HepG2 (cell line): ENCODE measurements around the gene NDOR1. TPM values are rescaled to one million over a fixed set of nuclear protein-coding genes. Genes with fewer than 3 reads are reported as not detected.
A peak's percentile ranks its signal among the peaks of the same experiment; 100 is the strongest.

ENCODE experiments used
- CBX5 ChIP-seq: sonication (generic); formaldehyde crosslinking; IDR thresholded peaks from 2 replicates; pipeline ENCODE4 v1.4.0; 2020; ENCODE audit warnings: missing genetic modification reagents, borderline replicate concordance
- FOXA3 ChIP-seq: IDR thresholded peaks from 2 replicates; pipeline ENCODE4 v1.6.1; 2016; ENCODE audit warnings: missing genetic modification reagents, missing compliant biosample characterization
- MYC ChIP-seq: sonication (generic); formaldehyde crosslinking; IDR thresholded peaks from 2 replicates; pipeline ENCODE4 v1.9.0; 2021; ENCODE audit warnings: missing genetic modification reagents, borderline replicate concordance
- NFYB ChIP-seq: sonication (generic); formaldehyde crosslinking; IDR thresholded peaks from 2 replicates; pipeline ENCODE4 v1.4.0; 2020; ENCODE audit warnings: missing genetic modification reagents
- ONECUT2 ChIP-seq: sonication (generic); formaldehyde crosslinking; IDR thresholded peaks from 2 replicates; pipeline ENCODE4 v1.4.0; 2020; ENCODE audit warnings: missing genetic modification reagents
- PHF5A ChIP-seq: IDR thresholded peaks from one replicate; pipeline ENCODE4 v1.6.1; 2018; ENCODE audit warnings: low read depth, missing genetic modification reagents; ENCODE audit not compliant: unreplicated experiment
- PLSCR1 ChIP-seq: sonication (generic); formaldehyde crosslinking; IDR thresholded peaks from 2 replicates; pipeline ENCODE4 v1.5.0; 2020; ENCODE audit warnings: missing genetic modification reagents, mild to moderate bottlenecking, borderline replicate concordance
- SIX1 ChIP-seq: sonication (generic); formaldehyde crosslinking; IDR thresholded peaks from 2 replicates; pipeline ENCODE4 v1.4.0; 2020; ENCODE audit warnings: missing genetic modification reagents, borderline replicate concordance
- SOX13 ChIP-seq, 3 experiments: fragments of 450-650 bp in 1 of 3; sonication (generic) in 1 of 3; formaldehyde crosslinking in 1 of 3; IDR thresholded peaks in 2 of 3; conservative IDR thresholded peaks in 1 of 3; 2 replicates each; pipeline versions ENCODE4 v1.5.0 to v1.6.1; 2016 to 2020; ENCODE audit warnings: antibody characterized with exemption in 1 of 3, mild to moderate bottlenecking in 1 of 3, missing compliant biosample characterization in 1 of 3, missing genetic modification reagents in 1 of 3, moderate library complexity in 1 of 3
- SSRP1 ChIP-seq: IDR thresholded peaks from 2 replicates; pipeline ENCODE4 v1.6.1; 2016; ENCODE audit warnings: control low read depth
- SYNCRIP ChIP-seq: fragments of 200-400 bp; formaldehyde crosslinking; IDR thresholded peaks from 2 replicates; pipeline ENCODE4 v1.6.1; 2018; ENCODE audit warnings: mild to moderate bottlenecking, low read depth, low read length; ENCODE audit not compliant: insufficient read depth
- TBL1XR1 ChIP-seq: fragments of 150-350 bp; IDR thresholded peaks from 2 replicates; pipeline ENCODE4 v1.6.1; 2014; ENCODE audit warnings: borderline replicate concordance, low read length; ENCODE audit not compliant: partially characterized antibody
- THAP9 ChIP-seq: sonication (generic); formaldehyde crosslinking; IDR thresholded peaks from 2 replicates; pipeline ENCODE4; 2020; ENCODE audit warnings: missing genetic modification reagents, mild to moderate bottlenecking, borderline replicate concordance
- TRIM22 ChIP-seq: fragments of 450-650 bp; IDR thresholded peaks from 2 replicates; pipeline ENCODE4 v1.6.1; 2017
- ZBTB46 ChIP-seq: sonication (generic); formaldehyde crosslinking; IDR thresholded peaks from 2 replicates; pipeline ENCODE4 v1.4.0; 2020; ENCODE audit warnings: mild to moderate bottlenecking, missing genetic modification reagents, borderline replicate concordance
- ZMAT5 ChIP-seq: sonication (generic); formaldehyde crosslinking; IDR thresholded peaks from 2 replicates; pipeline ENCODE4 v1.5.0; 2020; ENCODE audit warnings: mild to moderate bottlenecking, low read depth, missing genetic modification reagents, borderline replicate concordance
- ZNF160 ChIP-seq: sonication (generic); formaldehyde crosslinking; IDR thresholded peaks from 2 replicates; pipeline ENCODE4 v1.8.0; 2022; ENCODE audit warnings: mild to moderate bottlenecking, inconsistent platforms, missing genetic modification reagents
- ZNF331 ChIP-seq: sonication (generic); formaldehyde crosslinking; IDR thresholded peaks from 2 replicates; pipeline ENCODE4 v1.4.0; 2020; ENCODE audit warnings: missing genetic modification reagents
- ZNF33B ChIP-seq: sonication (generic); formaldehyde crosslinking; IDR thresholded peaks from 2 replicates; pipeline ENCODE4 v1.5.1; 2020; ENCODE audit warnings: mild to moderate bottlenecking, missing genetic modification reagents
- ZNF839 ChIP-seq: sonication (generic); formaldehyde crosslinking; IDR thresholded peaks from 2 replicates; pipeline ENCODE4 v1.4.0; 2020; ENCODE audit warnings: missing genetic modification reagents, mild to moderate bottlenecking, borderline replicate concordance
- polyA plus RNA-seq, 8 experiments: library from polyadenylated mRNA; depleted of rRNA in 3 of 8; stranded (reverse) in 7 of 8; unstranded in 1 of 8; fragments of >200 nt; fragmentation: Illumina TruSeq in 4 of 8; extraction: Trizol in 4 of 8; gene quantifications; 2 replicates each; pipeline versions ENCODE4 v1.2.1 to v1.2.3, GENCODE V29; 2011 to 2016; ENCODE audit warnings: low read depth in 4 of 8, missing spikeins in 1 of 8, mixed read lengths in 1 of 8; ENCODE audit not compliant: insufficient read depth in 1 of 8
- total RNA-seq, 5 experiments: library from RNA; depleted of rRNA; stranded (reverse); fragments of >200 nt; fragmentation: Illumina TruSeq; extraction: Trizol; gene quantifications; 2 replicates each; pipeline ENCODE4 v1.2.3, GENCODE V29; 2016; ENCODE audit warnings: low read depth in 1 of 5

The NDOR1 gene
- total and polyA plus RNA-seq, 2 of the 13 experiments (the other 11 are each of a cell fraction or from before 2014, with no cell fraction given), result 3.6 to 8.7 TPM

- TF ChIP-seq SOX13 (IDR thresholded peaks at IDR 0.05), result no peak; the same call in 1 of the 2 replicates
- TF ChIP-seq SOX13 (CRISPR knock-in tag; conservative IDR thresholded peaks at IDR 0.05 in 1 of 2, IDR thresholded peaks at IDR 0.05 in 1 of 2), result peak in 1 of 2 experiments; percentile 56; a peak in 1 of 4 replicates
- TF ChIP-seq MYC, result peak; percentile 92
- peak; percentile 98 for TF ChIP-seq PHF5A (CRISPR knock-in tag)
- peak; percentile 18; the same call in 1 of the 2 replicates for TF ChIP-seq ZNF33B (CRISPR knock-in tag)
- no peak for TF ChIP-seq SIX1
- peak; percentile 77 for TF ChIP-seq THAP9 (CRISPR knock-in tag)
- TF ChIP-seq ZNF160 (CRISPR knock-in tag), result peak; percentile 21; the same call in 1 of the 2 replicates
- no peak for TF ChIP-seq ONECUT2 (CRISPR knock-in tag)
- peak; percentile 93 for TF ChIP-seq CBX5 (CRISPR knock-in tag)
- peak; percentile 68 for TF ChIP-seq TBL1XR1
- no peak for TF ChIP-seq TRIM22
- no peak for TF ChIP-seq SSRP1 (CRISPR knock-in tag)
- TF ChIP-seq FOXA3, result peak; percentile 85
- TF ChIP-seq ZBTB46 (CRISPR knock-in tag), result no peak
- TF ChIP-seq NFYB (CRISPR knock-in tag), result peak; percentile 55
- TF ChIP-seq ZNF331 (CRISPR knock-in tag), result peak; percentile 91
- TF ChIP-seq PLSCR1 (CRISPR knock-in tag), result no peak
- TF ChIP-seq ZMAT5, result no peak
- TF ChIP-seq ZNF839 (CRISPR knock-in tag), result 0 out of 2 replicates have a peak, but pooled peaks have one; percentile 29
- no peak for TF ChIP-seq SYNCRIP
These were observed 16.8 kb upstream of the NDOR1 start, which contains the start of the genes ANAPC2 and SSNA1 (continued) for GRCh38 chr9:137188490-137189296.
